ENCODE measurements around the gene MBNL1.

Gene MBNL1

GRCh38 chr3:152299249-152299976 is 30.7 kb downstream of the MBNL1 start:
- no peak for DNase-seq

- DNase-seq: no peak
Measured at GRCh38 chr3:152300029-152300731, 31.5 kb downstream of the MBNL1 start.

- DNase-seq: no peak
Measured at GRCh38 chr3:152301745-152302181, 33.0 kb downstream of the MBNL1 start.

GRCh38 chr3:152302521-152303021 is 33.8 kb downstream of the MBNL1 start:
- peak; percentile 50 for DNase-seq

GRCh38 chr3:152304160-152304559 is 35.4 kb downstream of the MBNL1 start:
- no peak for DNase-seq

- no peak for DNase-seq
Measured at GRCh38 chr3:152305075-152305474, 36.3 kb downstream of the MBNL1 start.

GRCh38 chr3:152307829-152308474 is 39.2 kb downstream of the MBNL1 start:
- DNase-seq: no peak

- no peak for DNase-seq
Measured at GRCh38 chr3:152308475-152308844, 39.7 kb downstream of the MBNL1 start.

GRCh38 chr3:152309031-152309430 is 40.3 kb downstream of the MBNL1 start:
- no peak for DNase-seq

GRCh38 chr3:152309535-152310307 is 41.0 kb downstream of the MBNL1 start:
- DNase-seq: no peak

- DNase-seq: no peak
Measured at GRCh38 chr3:152313430-152313829, 44.7 kb downstream of the MBNL1 start.

- no peak for DNase-seq
Measured at GRCh38 chr3:152313914-152314313, 45.2 kb downstream of the MBNL1 start.

- no peak for DNase-seq
Measured at GRCh38 chr3:152314677-152315353, 46.1 kb downstream of the MBNL1 start.

GRCh38 chr3:152315623-152316022 is 46.9 kb downstream of the MBNL1 start:
- DNase-seq: no peak

- no peak for DNase-seq
Measured at GRCh38 chr3:152316318-152316717, 47.6 kb downstream of the MBNL1 start.

- DNase-seq: no peak
Measured at GRCh38 chr3:152317184-152317583, 48.5 kb downstream of the MBNL1 start.

GRCh38 chr3:152317956-152318355 is 49.2 kb downstream of the MBNL1 start:
- no peak for DNase-seq

- DNase-seq: no peak
Measured at GRCh38 chr3:152318512-152318911, 49.8 kb downstream of the MBNL1 start.

- no peak for DNase-seq
Measured at GRCh38 chr3:152319256-152319655, 50.5 kb downstream of the MBNL1 start.

- no peak for DNase-seq
Measured at GRCh38 chr3:152319831-152320617, 51.3 kb downstream of the MBNL1 start.

- DNase-seq: no peak
Measured at GRCh38 chr3:152321200-152321954, 52.6 kb downstream of the MBNL1 start.
